Spinal cord (tissue), 10 donors: ENCODE data around the gene FCMR. TPM values are rescaled to one million over a fixed set of nuclear protein-coding genes. Genes with fewer than 3 reads are reported as not detected.

Experiments
- DNase-seq, 6 donors: peaks; one replicate each; pipeline versions ENCODE4 v3.0.0 to v3.0.0-alpha.2; 2013 to 2015; ENCODE audit warnings: low spot score in 6 of 6, low read depth in 4 of 6
- H3K27ac ChIP-seq: one replicate; pipeline ENCODE4 v1.5.1; 2013; ENCODE audit warnings: low read depth, low read length, control low read depth
- H3K27me3 ChIP-seq: one replicate; pipeline ENCODE4 v1.6.1; 2013; ENCODE audit warnings: low read length; ENCODE audit not compliant: control insufficient read depth, insufficient read depth
- H3K36me3 ChIP-seq: one replicate; pipeline ENCODE4 v1.6.1; 2013; ENCODE audit warnings: low read length; ENCODE audit not compliant: control insufficient read depth, insufficient read depth
- H3K4me1 ChIP-seq: one replicate; pipeline ENCODE4 v1.6.1; 2013; ENCODE audit warnings: low read length; ENCODE audit not compliant: control insufficient read depth, insufficient read depth
- H3K4me3 ChIP-seq: one replicate; pipeline ENCODE4 v1.5.1; 2013; ENCODE audit warnings: low read depth, low read length, control low read depth
- H3K9me3 ChIP-seq: one replicate; pipeline ENCODE4 v1.6.1; 2013; ENCODE audit warnings: low read length; ENCODE audit not compliant: control insufficient read depth, insufficient read depth
- WGBS: methylation state at CpG from one replicate; pipeline ENCODE4 v1.1.5; 2013; ENCODE audit warnings: missing lambda C conversion rate; ENCODE audit not compliant: insufficient coverage; 5-methylcytosine and 5-hydroxymethylcytosine counted together
- polyA plus RNA-seq, 2 donors: library from polyadenylated mRNA; unstranded; fragments of 120-200 nt; gene quantifications; one replicate each; pipeline ENCODE4 v1.2.1, GENCODE V29; 2013; ENCODE audit not compliant: insufficient read length in 2 of 2
- total RNA-seq, 2 donors: library from RNA; depleted of rRNA in 1 of 2; stranded (reverse); fragments of 120-200 nt in 1 of 2; fragments of >200 nt in 1 of 2; gene quantifications; one replicate each; pipeline versions ENCODE4 v1.2.3 to v1.2.4, GENCODE V29; 2013 to 2014
- donor health status: healthy.

Gene FCMR
- total and polyA plus RNA-seq, 4 donors, result 0.89 to 1.9 (median 1.6) TPM

DNA sequence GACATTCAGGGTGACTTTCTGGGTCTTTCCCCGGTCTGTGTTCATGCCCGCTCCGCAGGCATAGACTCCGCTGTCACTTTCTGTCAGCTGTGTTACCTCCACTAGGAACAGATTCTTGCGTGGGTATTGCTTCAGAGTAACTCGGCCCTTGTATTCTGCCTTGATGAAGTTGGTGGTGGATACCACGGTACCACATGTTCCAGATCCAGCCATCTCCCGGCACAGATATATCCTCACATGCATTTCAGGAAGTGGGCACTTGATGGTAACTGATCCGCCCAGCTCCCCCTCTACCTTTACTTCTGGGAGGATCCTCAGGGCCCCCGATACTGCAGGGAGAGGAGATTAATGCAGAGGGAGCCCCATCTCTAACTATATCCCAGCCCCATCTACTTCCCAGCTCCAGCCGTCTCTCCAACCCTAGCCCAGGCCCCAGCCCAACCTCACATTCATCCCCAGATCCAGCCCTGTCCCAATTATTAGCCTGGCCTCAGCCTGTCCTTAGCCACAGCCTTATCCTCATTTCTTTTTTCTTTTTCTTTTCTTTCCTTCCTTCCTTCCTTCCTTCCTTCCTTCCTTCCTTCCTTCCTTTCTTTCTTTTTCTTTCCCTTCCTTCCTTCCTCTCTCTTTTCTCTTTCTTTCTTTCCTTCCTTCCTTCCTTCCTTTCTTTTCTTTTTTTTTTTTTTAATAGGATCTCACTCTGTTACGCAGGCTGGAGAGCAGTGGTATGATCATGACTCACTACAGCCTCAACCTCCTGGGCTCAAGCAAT is 7.8 kb downstream of the FCMR start:
- WGBS, result 97% methylated on average over 8 of the region's 12 CpGs
- Histone ChIP-seq H3K4me3 (no peak overlapping the region), H3K27ac (no peak overlapping the region), H3K4me1 (peaks cover 7% of the 10 kb centered on the region), H3K9me3 (no peaks in the 10 kb centered on the region), H3K36me3 (no peaks in the 10 kb centered on the region), H3K27me3 (peaks cover 12% of the 10 kb centered on the region)
- DNase-seq, result no peak

DNA sequence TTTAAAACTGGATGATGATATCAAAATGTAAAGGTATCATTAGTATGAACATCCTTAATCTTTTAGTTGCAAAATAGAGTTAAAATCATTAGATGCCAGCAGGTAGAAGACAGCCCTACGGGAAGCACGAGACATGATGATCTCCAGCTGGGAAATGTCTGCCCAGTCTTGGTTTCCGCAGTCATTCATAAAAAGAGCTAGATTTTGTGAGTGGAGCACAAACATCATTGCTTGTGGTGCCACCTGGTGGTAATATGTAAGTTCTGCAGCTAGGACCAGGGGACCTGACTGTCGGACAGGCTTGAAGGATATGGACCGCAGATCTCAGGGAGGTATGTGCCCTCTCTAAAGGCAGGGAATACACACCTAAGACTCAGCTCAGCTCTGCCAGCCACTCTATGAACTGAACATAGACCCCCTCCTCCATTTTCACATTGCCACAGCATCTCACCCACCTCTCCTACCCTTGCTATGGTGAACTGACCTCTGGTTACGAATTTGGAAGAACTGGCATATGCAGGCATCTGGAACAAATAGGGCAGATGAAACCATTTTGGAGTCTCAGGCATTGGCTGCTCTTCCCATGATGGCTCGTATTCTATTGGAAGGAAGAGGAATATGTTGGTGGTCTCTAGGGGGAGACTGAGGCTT is 9.2 kb downstream of the FCMR start:
- 8% methylated on average over 5 of the region's 7 CpGs for WGBS
- peak; percentile 52 to 96 (median 70) for DNase-seq
- Histone ChIP-seq H3K9me3 (no peaks in the 10 kb centered on the region), H3K36me3 (no peaks in the 10 kb centered on the region), H3K27ac (no peak overlapping the region), H3K27me3 (peaks cover 20% of the 10 kb centered on the region), H3K4me1 (peaks cover 7% of the 10 kb centered on the region), H3K4me3 (no peak overlapping the region)

DNA sequence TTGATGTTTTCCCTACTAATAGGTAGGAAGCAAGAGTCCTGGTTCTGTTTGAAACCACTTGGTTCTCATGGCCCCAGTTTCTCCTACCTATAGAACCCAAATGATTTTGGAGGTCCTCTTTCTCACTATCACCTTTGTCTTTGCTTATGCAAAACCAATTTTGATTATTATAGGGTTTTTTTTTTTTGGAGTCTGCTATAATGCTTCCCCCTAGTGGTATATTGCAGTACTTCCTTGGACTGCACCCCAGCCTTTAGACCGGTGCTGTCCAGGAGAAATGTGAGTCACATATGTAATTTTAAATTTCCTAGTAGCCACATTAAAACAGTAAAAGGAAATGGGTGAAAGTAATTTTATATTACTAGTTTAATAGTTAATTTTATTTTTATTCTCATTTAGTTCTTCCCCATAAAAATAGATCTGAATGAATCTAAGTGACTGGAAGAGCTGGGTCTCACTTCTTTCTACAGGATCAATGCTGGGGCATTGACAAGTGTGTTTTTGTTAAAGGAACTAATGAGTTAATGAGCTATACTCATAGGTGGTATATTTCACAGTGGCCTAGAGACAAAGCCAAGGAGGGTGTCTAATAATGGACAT is 10.6 kb downstream of the FCMR start:
- Histone ChIP-seq H3K4me3 (no peak overlapping the region), H3K27me3 (peaks cover 23% of the 10 kb centered on the region), H3K4me1 (peaks cover 7% of the 10 kb centered on the region), H3K27ac (no peak overlapping the region), H3K36me3 (no peaks in the 10 kb centered on the region), H3K9me3 (no peaks in the 10 kb centered on the region)
- no CpG with 5 or more reads among the region's 1 CpG for WGBS
- peak in 5 of 6 donors; percentile 24 to 87 (median 62) for DNase-seq

DNA sequence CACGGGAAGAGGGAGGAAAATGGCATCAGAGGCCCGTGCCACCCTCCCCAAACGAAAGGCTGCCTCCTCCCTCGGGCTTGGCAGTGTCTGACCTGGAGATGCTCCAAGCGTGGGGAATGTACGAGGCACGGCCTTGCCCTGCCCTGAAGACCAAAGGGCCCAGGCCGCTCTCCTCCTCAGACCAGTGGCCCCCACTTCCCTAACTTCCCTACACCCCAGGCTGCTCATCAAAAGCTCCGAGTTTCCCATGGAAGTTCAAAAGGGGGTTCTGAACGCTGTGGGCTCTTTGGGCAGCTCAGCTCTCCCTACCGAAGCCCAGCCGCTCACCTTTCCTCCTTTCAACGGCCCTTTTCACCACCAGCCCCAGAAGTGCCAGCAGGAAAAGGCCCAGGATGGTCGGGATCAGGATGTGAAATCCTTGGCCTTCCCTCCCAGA is 11.8 kb downstream of the FCMR start:
- peaks cover 23% of the 10 kb centered on the region for H3K27me3 ChIP-seq
- H3K36me3 ChIP-seq, result no peaks in the 10 kb centered on the region
- H3K4me1 ChIP-seq, result peaks cover 7% of the 10 kb centered on the region
- no peak overlapping the region for H3K27ac ChIP-seq
- H3K4me3 ChIP-seq, result peak overlapping the region; percentile 24
- no peaks in the 10 kb centered on the region for H3K9me3 ChIP-seq
- 14% methylated on average over 14 of the region's 14 CpGs for WGBS
- no peak for DNase-seq

DNA sequence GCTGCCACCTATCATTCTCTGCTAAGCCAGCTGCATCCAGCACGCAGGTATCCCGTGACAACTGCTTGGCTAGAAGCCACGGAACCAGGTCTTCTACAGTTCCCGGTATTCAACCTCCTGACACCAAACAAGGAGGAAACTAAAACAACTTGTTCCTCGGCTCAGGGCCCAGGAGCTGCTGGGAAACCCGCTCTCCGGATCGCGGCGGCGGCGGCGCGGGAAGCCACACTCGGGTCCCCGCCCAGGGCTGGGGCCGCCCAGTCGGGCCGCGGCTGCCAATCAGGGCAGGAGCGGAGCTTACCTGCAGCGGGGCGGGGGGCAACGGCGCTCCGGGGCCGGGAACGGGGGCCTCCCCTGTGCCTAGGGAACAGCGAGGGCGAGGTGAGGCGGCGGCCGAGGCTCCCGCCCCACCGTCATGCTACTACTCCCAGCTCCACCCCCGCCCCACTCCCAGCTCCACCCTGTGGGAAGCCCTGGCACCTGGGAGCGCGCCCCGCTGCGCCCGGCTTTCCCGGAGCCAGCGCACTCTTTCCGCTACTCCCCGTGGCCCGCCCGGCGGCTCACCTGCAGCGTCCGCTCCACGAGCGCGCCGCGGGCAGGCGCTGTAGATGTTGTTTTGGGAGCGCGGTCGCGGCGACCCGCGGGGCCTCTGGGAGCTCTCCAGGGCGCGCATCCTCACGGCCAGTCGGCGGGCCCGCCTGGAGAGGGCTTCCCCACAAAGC is 12.4 kb downstream of the FCMR start:
- Histone ChIP-seq H3K4me3 (peak overlapping the region; percentile 24), H3K27ac (no peak overlapping the region), H3K27me3 (peaks cover 23% of the 10 kb centered on the region), H3K9me3 (no peaks in the 10 kb centered on the region), H3K36me3 (no peaks in the 10 kb centered on the region), H3K4me1 (peaks cover 7% of the 10 kb centered on the region)
- DNase-seq, result peak in 4 of 6 donors; percentile 12 to 75 (median 36)
- WGBS, result under 1% methylated on average over 69 of the region's 69 CpGs

DNA sequence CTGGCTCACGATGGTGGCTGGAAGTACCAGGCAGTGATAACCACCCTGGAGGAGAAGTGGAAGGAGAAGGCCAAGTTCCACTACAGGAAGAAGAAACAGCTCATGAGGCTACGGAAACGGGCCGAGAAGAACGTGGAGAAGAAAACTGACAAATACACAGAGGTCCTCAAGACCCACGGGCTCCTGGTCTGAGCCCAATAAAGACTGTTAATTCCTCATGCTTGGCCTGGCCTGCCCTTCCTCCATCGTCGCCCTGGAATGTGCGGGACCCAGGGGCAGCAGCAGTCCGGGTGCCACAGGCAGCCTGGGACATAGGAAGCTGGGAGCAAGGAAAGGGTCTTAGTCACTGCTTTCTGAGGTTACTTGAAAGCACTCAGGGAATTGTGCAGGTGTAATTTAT is 13.7 kb downstream of the FCMR start:
- H3K9me3 ChIP-seq, result no peaks in the 10 kb centered on the region
- H3K27ac ChIP-seq, result no peak overlapping the region
- no peaks in the 10 kb centered on the region for H3K36me3 ChIP-seq
- WGBS, result 95% methylated on average over 10 of the region's 10 CpGs
- H3K4me3 ChIP-seq, result no peak overlapping the region
- H3K27me3 ChIP-seq, result peaks cover 23% of the 10 kb centered on the region
- peaks cover 7% of the 10 kb centered on the region for H3K4me1 ChIP-seq
- DNase-seq, result no peak

DNA sequence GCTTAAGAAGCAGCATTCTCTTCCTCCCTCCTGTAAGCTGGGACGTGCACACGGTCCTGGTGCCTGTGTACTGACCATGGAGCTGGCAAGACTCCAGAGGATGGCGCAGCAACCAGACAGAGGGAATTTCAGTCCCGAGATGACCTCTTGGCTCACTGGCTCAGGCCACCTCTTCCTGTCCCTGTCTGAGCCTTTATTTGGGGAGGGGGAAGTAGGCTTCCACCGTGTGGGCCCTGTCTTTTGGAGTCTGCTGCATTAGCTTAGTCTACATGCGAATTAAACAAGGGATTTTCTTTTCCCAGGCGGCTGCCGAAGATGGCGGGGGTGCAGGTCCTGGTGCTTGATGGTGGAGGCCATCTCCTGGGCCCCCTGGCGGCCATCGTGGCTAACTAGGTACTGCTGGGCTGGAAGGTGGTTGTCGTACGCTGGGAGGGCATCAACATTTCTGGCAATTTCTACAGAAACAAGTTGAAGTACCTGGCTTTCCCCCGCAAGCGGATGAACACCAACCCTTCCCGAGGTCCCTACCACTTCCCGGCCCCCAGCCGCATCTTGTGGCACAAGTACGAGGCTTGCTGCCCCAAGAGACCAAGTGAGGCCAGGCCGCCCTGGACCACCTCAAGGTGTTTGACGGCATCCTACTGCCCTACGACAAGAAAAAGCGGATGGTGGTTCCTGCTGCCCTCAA is 14.3 kb downstream of the FCMR start:
- Histone ChIP-seq H3K9me3 (no peaks in the 10 kb centered on the region), H3K4me3 (no peak overlapping the region), H3K4me1 (peaks cover 7% of the 10 kb centered on the region), H3K36me3 (no peaks in the 10 kb centered on the region), H3K27ac (no peak overlapping the region), H3K27me3 (peaks cover 23% of the 10 kb centered on the region)
- DNase-seq, result no peak
- WGBS, result 81% methylated on average over 23 of the region's 23 CpGs

DNA sequence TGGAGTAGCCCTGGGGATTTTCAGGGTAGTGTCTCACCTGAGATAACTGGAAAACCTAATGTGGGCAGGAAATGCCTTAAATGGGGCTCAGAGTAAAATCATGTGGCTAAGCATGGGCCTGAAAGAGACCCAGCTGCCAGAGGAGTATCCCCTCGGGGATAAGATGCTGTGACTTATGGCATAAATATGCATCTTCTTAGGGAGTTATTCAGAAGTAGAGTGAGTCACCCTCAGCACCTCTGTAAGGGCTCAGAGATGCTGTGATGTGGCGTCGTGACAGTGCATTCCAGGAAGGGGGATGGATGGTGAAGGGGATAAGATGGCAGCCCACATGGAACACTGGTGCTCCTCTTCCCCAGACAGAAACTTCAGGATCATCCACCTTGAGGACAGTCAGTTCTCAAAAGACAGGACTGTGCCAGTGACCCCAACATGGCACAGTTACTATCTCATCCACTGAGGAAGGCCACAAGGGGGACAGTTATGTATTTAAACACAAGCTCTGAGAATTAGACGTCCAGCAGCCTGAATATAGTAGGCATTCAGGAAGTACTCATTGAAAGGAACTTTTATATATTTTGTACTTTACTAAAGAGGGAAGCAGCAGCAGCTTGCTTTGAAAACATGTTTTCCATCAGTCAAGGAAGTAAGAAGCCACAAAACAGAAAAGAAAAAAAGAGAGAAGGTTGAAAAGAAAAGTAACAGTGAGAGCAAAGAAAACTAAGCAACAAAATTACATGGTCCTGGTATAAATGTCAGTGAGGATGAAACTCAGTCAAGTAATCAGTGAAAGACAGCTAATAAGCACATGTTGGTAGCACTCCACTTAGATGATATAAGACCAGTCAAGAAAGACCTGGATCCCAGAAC is 16.2 kb downstream of the FCMR start:
- no peak overlapping the region for H3K27ac ChIP-seq
- H3K27me3 ChIP-seq, result peaks cover 23% of the 10 kb centered on the region
- 74% methylated on average over 3 of the region's 4 CpGs for WGBS
- no peak for DNase-seq
- no peaks in the 10 kb centered on the region for H3K9me3 ChIP-seq
- H3K4me3 ChIP-seq, result no peak overlapping the region
- H3K36me3 ChIP-seq, result no peaks in the 10 kb centered on the region
- H3K4me1 ChIP-seq, result peaks cover 7% of the 10 kb centered on the region
